ENCODE results near the gene LAMA2. TPM values are rescaled to one million over a fixed set of nuclear protein-coding genes. Genes with fewer than 3 reads are reported as not detected.

LAMA2 gene
- total and polyA plus RNA-seq, 2 of the 8 experiments (the other 6 are each of a cell fraction or from before 2014, with no cell fraction given): 1.3 to 3.8 TPM

GRCh38 chr6:129105035-129105434 is 222.1 kb downstream of the LAMA2 start:
- H3K23me2 ChIP-seq (ENCODE audit: low read depth, low read length): no peaks in the 10 kb centered on the region; the same call in 1 of the 2 replicates
- H3K79me2 ChIP-seq (ENCODE audit: control insufficient read depth in 1 of 2, insufficient read depth in 2 of 2, low read length in 2 of 2): no peaks in the 10 kb centered on the region
- CTCF ChIA-PET (ENCODE audit: partially characterized antibody): interaction anchor here (0.9 to 1.6 kb wide), 6 partner anchors 9 to 266 kb away, joined by 3 to 5 read pairs (median 3); no protein-coding TSS in a partner anchor
- TF ChIP-seq ATF2 (IDR thresholded peaks at IDR 0.05; ENCODE audit: low read length) (no peak), CEBPB (IDR thresholded peaks at IDR 0.05; ENCODE audit: low read depth, low read length) (no peak), E2F6 (IDR thresholded peaks at IDR 0.05) (no peak), HDAC2 (IDR thresholded peaks at IDR 0.05; ENCODE audit: borderline replicate concordance in 1 of 2, low read depth in 2 of 2, low read length in 2 of 2) (no peak), BACH1 (IDR thresholded peaks at IDR 0.05; ENCODE audit: low read length) (no peak), MAX (IDR thresholded peaks at IDR 0.05) (no peak)

More at GRCh38 chr6:129105035-129105434, 222.1 kb downstream of the LAMA2 start:
- H2AK5ac ChIP-seq (ENCODE audit: low read depth, low read length): no peak overlapping the region
- H3K4ac ChIP-seq (replicated peaks; ENCODE audit: insufficient read length, low read depth, low read length): no peak overlapping the region
- DNase-seq (ENCODE audit: low read depth in 1 of 2, low spot score in 2 of 2) (no peak), FAIRE-seq (no peak)
- H3K23ac ChIP-seq (ENCODE audit: insufficient read length): no peak overlapping the region
- H2BK15ac ChIP-seq (ENCODE audit: low read length): no peak overlapping the region
- no peak overlapping the region for H2BK120ac ChIP-seq (replicated peaks; ENCODE audit: low read depth, low read length)
- peaks cover 0 to 5% (median 0%) of the 10 kb centered on the region in 4 experiments; a peak in 2 of 7 replicates for H3K4me1 ChIP-seq (replicated peaks in 1 of 4; ENCODE audit: control insufficient read depth in 3 of 4, insufficient read depth in 4 of 4, low read length in 3 of 4)
- no peak overlapping the region for H2BK5ac ChIP-seq (ENCODE audit: low read depth, low read length)
- H2BK12ac ChIP-seq (ENCODE audit: low read depth, low read length): no peak overlapping the region
- H4K20me1 ChIP-seq (replicated peaks in 1 of 2; ENCODE audit: control insufficient read depth in 1 of 2, insufficient read depth in 2 of 2, low read length in 2 of 2): no peaks in the 10 kb centered on the region
- no peak overlapping the region for H4K5ac ChIP-seq (ENCODE audit: insufficient read length, low read depth, low read length)
- no peak overlapping the region for H3K14ac ChIP-seq (ENCODE audit: insufficient read length)
- no peaks in the 10 kb centered on the region for H3K27me3 ChIP-seq (replicated peaks in 1 of 4; ENCODE audit: control insufficient read depth in 3 of 4, extremely low read depth in 1 of 4, insufficient read depth in 3 of 4, low read length in 3 of 4)
- no peak overlapping the region for H3K56ac ChIP-seq (replicated peaks; ENCODE audit: insufficient read length, low read depth, low read length)
- H3K27ac ChIP-seq (ENCODE audit: low read depth, low read length): no peak overlapping the region
- no peak overlapping the region for H3K9ac ChIP-seq (replicated peaks in 1 of 4; ENCODE audit: extremely low read depth in 1 of 4, low read depth in 3 of 4, low read length in 3 of 4)
- POLR2A ChIA-PET (ENCODE audit: partially characterized antibody): interaction anchor here (0.6 kb wide), 1 partner anchor 89 kb away, joined by 3 read pairs; no protein-coding TSS in a partner anchor
- H3K36me3 ChIP-seq (ENCODE audit: control insufficient read depth in 2 of 4, insufficient read depth in 4 of 4, low read length in 3 of 4): no peaks in the 10 kb centered on the region
- H3K18ac ChIP-seq (ENCODE audit: extremely low read depth, low read length): no peak overlapping the region
- no peak overlapping the region for H3K4me3 ChIP-seq (ENCODE audit: extremely low read depth in 1 of 4, insufficient read depth in 2 of 4, low read depth in 3 of 4, low read length in 4 of 4)
- no peak overlapping the region for H2BK20ac ChIP-seq (ENCODE audit: low read length)
- H3K79me1 ChIP-seq (ENCODE audit: low read depth, low read length): no peaks in the 10 kb centered on the region
- H2AFZ ChIP-seq (ENCODE audit: low read length): no peak overlapping the region
- no peak overlapping the region for H3K4me2 ChIP-seq (ENCODE audit: insufficient read depth in 1 of 2, low read depth in 2 of 2, low read length in 2 of 2)
- no peak overlapping the region for H4K91ac ChIP-seq (replicated peaks; ENCODE audit: insufficient read length, low read length)
- H4K8ac ChIP-seq (ENCODE audit: extremely low read depth, insufficient read depth, low read length): no peak overlapping the region
- WGBS, 2 experiments (ENCODE audit: extremely low coverage in 1 of 2, insufficient coverage in 1 of 2, insufficient read length in 1 of 2, insufficient replicate concordance in 2 of 2, low coverage in 1 of 2, low lambda C conversion rate in 2 of 2, missing lambda C conversion rate in 1 of 2): 86% methylated on average over 1 of the region's 1 CpG; no CpG with 5 or more reads in 1 of the 2 experiments
- no peaks in the 10 kb centered on the region for H3K9me3 ChIP-seq (ENCODE audit: insufficient read depth in 2 of 2, low read depth in 1 of 2, low read length in 1 of 2)
